SK-N-SH treated with all-trans-retinoic acid at 6 μM for 48 hours (cell line): ENCODE results near the gene TTF2.

Experiments used
- CSRNP3 ChIP-seq: fragments of 250-450 bp; sonication (Bioruptor Pico); IDR thresholded peaks from 2 replicates; pipeline ENCODE4 v1.5.1; 2021; ENCODE audit warnings: mild to moderate bottlenecking, moderate library complexity
- SNAI2 ChIP-seq: fragments of 250-450 bp; sonication (Bioruptor Pico); IDR thresholded peaks from 2 replicates; pipeline ENCODE4 v1.5.0; 2020; ENCODE audit warnings: mild to moderate bottlenecking, moderate library complexity
- ZNF70 ChIP-seq: fragments of 450-650 bp; formaldehyde crosslinking; IDR thresholded peaks from 2 replicates; pipeline ENCODE4 v1.5.0; 2020; ENCODE audit warnings: mild to moderate bottlenecking, moderate library complexity
- TF ChIP-seq, protein P1 (sequence below): fragments of 250-450 bp; sonication (Bioruptor Pico); IDR thresholded peaks from 2 replicates; pipeline ENCODE4 v1.8.0; 2020; ENCODE audit warnings: mild to moderate bottlenecking, moderate library complexity, borderline replicate concordance

DNA sequence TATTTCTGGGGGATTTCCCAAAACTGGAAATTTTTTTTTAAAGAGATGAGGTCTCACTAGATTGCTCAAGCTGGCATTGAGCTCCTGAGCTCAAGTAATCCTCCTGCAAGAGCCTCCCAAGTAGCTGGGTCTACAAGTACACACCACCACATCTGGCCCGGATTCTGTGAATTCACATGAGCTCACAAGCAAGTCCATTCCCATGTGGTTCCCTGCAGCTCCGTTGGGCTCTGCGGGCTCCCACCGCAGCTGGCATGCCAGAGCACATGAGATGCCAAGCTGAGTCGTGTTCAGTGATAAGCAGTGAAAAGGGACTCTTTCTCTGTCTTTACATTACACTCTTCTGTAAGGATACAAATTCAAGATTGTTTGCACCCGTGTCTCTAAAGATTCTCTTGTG is 21.9 kb upstream of the TTF2 start:
- TF ChIP-seq ZNF70 (CRISPR knock-in tag), result no peak
- TF ChIP-seq, protein P1, sequence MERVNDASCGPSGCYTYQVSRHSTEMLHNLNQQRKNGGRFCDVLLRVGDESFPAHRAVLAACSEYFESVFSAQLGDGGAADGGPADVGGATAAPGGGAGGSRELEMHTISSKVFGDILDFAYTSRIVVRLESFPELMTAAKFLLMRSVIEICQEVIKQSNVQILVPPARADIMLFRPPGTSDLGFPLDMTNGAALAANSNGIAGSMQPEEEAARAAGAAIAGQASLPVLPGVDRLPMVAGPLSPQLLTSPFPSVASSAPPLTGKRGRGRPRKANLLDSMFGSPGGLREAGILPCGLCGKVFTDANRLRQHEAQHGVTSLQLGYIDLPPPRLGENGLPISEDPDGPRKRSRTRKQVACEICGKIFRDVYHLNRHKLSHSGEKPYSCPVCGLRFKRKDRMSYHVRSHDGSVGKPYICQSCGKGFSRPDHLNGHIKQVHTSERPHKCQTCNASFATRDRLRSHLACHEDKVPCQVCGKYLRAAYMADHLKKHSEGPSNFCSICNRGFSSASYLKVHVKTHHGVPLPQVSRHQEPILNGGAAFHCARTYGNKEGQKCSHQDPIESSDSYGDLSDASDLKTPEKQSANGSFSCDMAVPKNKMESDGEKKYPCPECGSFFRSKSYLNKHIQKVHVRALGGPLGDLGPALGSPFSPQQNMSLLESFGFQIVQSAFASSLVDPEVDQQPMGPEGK (CRISPR knock-in tag), result no peak
- TF ChIP-seq SNAI2 (CRISPR knock-in tag), result no peak
- no peak for TF ChIP-seq CSRNP3
